GM12878 (cell line): ENCODE data around the gene IRF7. TPM values are rescaled to one million over a fixed set of nuclear protein-coding genes. Genes with fewer than 3 reads are reported as not detected.

ENCODE experiments used
- ATAC-seq: fragments of 200-7000 bp; cut with Tn5 transposase; 3 replicates; pipeline ENCODE4 v1.9.1; 2020; ENCODE audit warnings: mild to moderate bottlenecking, moderate library complexity
- BruUV-seq: library from RNA; stranded (reverse); fragments of 400-500 nt; replicated peaks from 2 replicates; lab custom pipeline; 2021; lab: Mats Ljungman, UMichigan
- CTCF ChIA-PET: fragments of 300-600 bp; sonication (Branson Sonifier 250); formaldehyde crosslinking; extraction: SDS; loops from one replicate; lab custom pipeline; 2021; ENCODE audit warnings: inconsistent platforms; lab: Yijun Ruan, JAX
- POLR2A ChIA-PET: fragments of 350-600 bp; formaldehyde crosslinking; extraction: SDS; loops from one replicate; lab custom pipeline; 2021; ENCODE audit warnings: inconsistent platforms; lab: Charles Lee
- RAD21 ChIA-PET: fragments of 300-600 bp; sonication (Branson Sonifier 250); formaldehyde crosslinking; loops from one replicate; lab custom pipeline; 2023; ENCODE audit warnings: antibody characterized with exemption; ENCODE audit not compliant: unreplicated experiment; lab: Charles Lee
- SMC1A ChIA-PET: fragments of 300-600 bp; sonication (Branson Sonifier 250); formaldehyde crosslinking; loops from one replicate; lab custom pipeline; 2023; ENCODE audit not compliant: unreplicated experiment, uncharacterized antibody; lab: Charles Lee
- DNase-seq: peaks from one replicate; pipeline ENCODE4 v3.0.0-alpha.2; 2011; ENCODE audit warnings: low read depth, low spot score
- FAIRE-seq: peaks from 3 replicates; lab custom pipeline; 2011; peaks lifted over from hg19 to GRCh38; lab: Jason Lieb, UNC
- H2AFZ ChIP-seq: 2 replicates; pipeline ENCODE4 v1.6.0; 2011; ENCODE audit warnings: low read depth, low read length, control low read depth; ENCODE audit not compliant: control insufficient read depth
- H3K27ac ChIP-seq: 2 replicates; pipeline ENCODE4 v1.5.1; 2011; ENCODE audit warnings: control low read depth; ENCODE audit not compliant: control insufficient read depth, insufficient read depth
- H3K27me3 ChIP-seq, 2 experiments: replicated peaks in 1 of 2; 2 replicates each; pipeline versions ENCODE4 v1.6.0 to v1.6.1; 2011; ENCODE audit warnings: low read length in 1 of 2; ENCODE audit not compliant: control insufficient read depth in 2 of 2, insufficient read depth in 2 of 2
- H3K36me3 ChIP-seq, 2 experiments: 2 replicates each; pipeline ENCODE4 v1.5.1; 2011; ENCODE audit warnings: low read length in 1 of 2; ENCODE audit not compliant: control insufficient read depth in 2 of 2, insufficient read depth in 2 of 2
- H3K4me1 ChIP-seq: 2 replicates; pipeline ENCODE4 v1.6.1; 2011; ENCODE audit warnings: mild to moderate bottlenecking, low read length, moderate library complexity, mixed read lengths; ENCODE audit not compliant: control insufficient read depth, insufficient read depth
- H3K4me2 ChIP-seq: 2 replicates; pipeline ENCODE4 v1.6.0; 2011; ENCODE audit warnings: control low read depth; ENCODE audit not compliant: control insufficient read depth, insufficient read depth
- H3K4me3 ChIP-seq: fragments of 200-600 bp; sonication (generic); 2 replicates; pipeline ENCODE4 v1.5.1; 2016
- H3K79me2 ChIP-seq: 2 replicates; pipeline ENCODE4 v1.6.0; 2011; ENCODE audit warnings: low read length; ENCODE audit not compliant: control insufficient read depth, insufficient read depth
- H3K9ac ChIP-seq: 2 replicates; pipeline ENCODE4 v1.8.0; 2011; ENCODE audit warnings: low read length, control low read depth, mixed read lengths; ENCODE audit not compliant: control insufficient read depth, insufficient read depth
- H3K9me3 ChIP-seq: replicated peaks from 3 replicates; pipeline ENCODE4 v1.5.1; 2011; ENCODE audit warnings: mild to moderate bottlenecking, low read length; ENCODE audit not compliant: control insufficient read depth, insufficient read depth
- H4K20me1 ChIP-seq: 2 replicates; pipeline ENCODE4 v1.6.0; 2011; ENCODE audit not compliant: control insufficient read depth, insufficient read depth
- ASH2L ChIP-seq: fragments of 300-600, 200-600 bp; sonication (generic); IDR thresholded peaks from 2 replicates; pipeline ENCODE4 v1.6.1; 2017; ENCODE audit warnings: low read depth, mild to moderate bottlenecking, borderline replicate concordance
- CREM ChIP-seq: IDR thresholded peaks from 2 replicates; pipeline ENCODE4 v1.6.1; 2014; ENCODE audit warnings: antibody characterized with exemption, low read depth
- EGR1 ChIP-seq, 2 experiments: IDR thresholded peaks; 1 replicate in 1 of 2; 2 replicates in 1 of 2; pipeline ENCODE4 v1.6.1; 2011 to 2012; ENCODE audit warnings: low read depth in 2 of 2, low read length in 2 of 2, borderline replicate concordance in 1 of 2, mild to moderate bottlenecking in 1 of 2, moderate library complexity in 1 of 2
- FOXM1 ChIP-seq: IDR thresholded peaks from 2 replicates; pipeline ENCODE4 v1.6.1; 2012; ENCODE audit warnings: low read depth, mild to moderate bottlenecking, inconsistent platforms, low read length, moderate library complexity
- IRF4 ChIP-seq: IDR thresholded peaks from 2 replicates; pipeline ENCODE4 v1.6.1; 2011; ENCODE audit warnings: low read depth, low read length
- JUNB ChIP-seq: IDR thresholded peaks from 2 replicates; pipeline ENCODE4 v1.6.1; 2016; ENCODE audit warnings: antibody characterized with exemption, mild to moderate bottlenecking
- JUND ChIP-seq: IDR thresholded peaks from 2 replicates; pipeline ENCODE4 v1.6.1; 2012; ENCODE audit warnings: low read depth, mild to moderate bottlenecking, low read length, improper control_type of control experiment, moderate library complexity
- LARP7 ChIP-seq: fragments of 450-650 bp; IDR thresholded peaks from 2 replicates; pipeline ENCODE4 v1.6.1; 2017; ENCODE audit warnings: mild to moderate bottlenecking
- MEF2B ChIP-seq: fragments of 450-650 bp; IDR thresholded peaks from 2 replicates; pipeline ENCODE4 v1.6.1; 2018; ENCODE audit warnings: mild to moderate bottlenecking, moderate library complexity; ENCODE audit not compliant: partially characterized antibody, poor library complexity, severe bottlenecking
- NFXL1 ChIP-seq: fragments of 450-650 bp; IDR thresholded peaks from 2 replicates; pipeline ENCODE4 v1.6.1; 2017; ENCODE audit warnings: antibody characterized with exemption, mild to moderate bottlenecking, borderline replicate concordance
- NFYB ChIP-seq: IDR thresholded peaks from 2 replicates; pipeline ENCODE4 v1.6.1; 2011; ENCODE audit warnings: low read depth, mild to moderate bottlenecking, low read length, improper control_type of control experiment, moderate library complexity; ENCODE audit not compliant: insufficient read depth
- NR2C1 ChIP-seq: fragments of 450-650 bp; IDR thresholded peaks from 2 replicates; pipeline ENCODE4 v1.6.1; 2017; ENCODE audit warnings: antibody characterized with exemption, mild to moderate bottlenecking, moderate library complexity
- NRF1 ChIP-seq: conservative IDR thresholded peaks from 2 replicates; pipeline ENCODE4 v1.6.1; 2011; ENCODE audit warnings: mild to moderate bottlenecking, low read depth, low read length, improper control_type of control experiment
- PAX8 ChIP-seq: fragments of 450-650 bp; IDR thresholded peaks from 2 replicates; pipeline ENCODE4 v1.6.1; 2017; ENCODE audit warnings: mild to moderate bottlenecking, moderate library complexity
- POLR2A ChIP-seq: IDR thresholded peaks from 2 replicates; pipeline ENCODE4 v1.6.1; 2011; ENCODE audit warnings: low read depth, mild to moderate bottlenecking, low read length
- RAD21 ChIP-seq: IDR thresholded peaks from 2 replicates; pipeline ENCODE4 v1.6.1; 2011; ENCODE audit warnings: mild to moderate bottlenecking, low read depth, low read length, moderate library complexity; ENCODE audit not compliant: insufficient read depth
- RBBP5 ChIP-seq: fragments of 200-600 bp; sonication (generic); conservative IDR thresholded peaks from 2 replicates; pipeline ENCODE4 v1.6.1; 2016
- SPI1 ChIP-seq: IDR thresholded peaks from 2 replicates; pipeline ENCODE4 v1.6.1; 2011; ENCODE audit warnings: low read depth, mild to moderate bottlenecking, low read length, moderate library complexity, borderline replicate concordance; ENCODE audit not compliant: insufficient read depth
- SREBF1 ChIP-seq: IDR thresholded peaks from 2 replicates; pipeline ENCODE4 v1.6.1; 2012; ENCODE audit warnings: mild to moderate bottlenecking, low read length
- SUPT20H ChIP-seq: IDR thresholded peaks from 2 replicates; pipeline ENCODE4 v1.6.1; 2011; ENCODE audit warnings: low read depth, mild to moderate bottlenecking, low read length, moderate library complexity, borderline replicate concordance; ENCODE audit not compliant: control insufficient read depth
- TBL1XR1 ChIP-seq: IDR thresholded peaks from 2 replicates; pipeline ENCODE4 v1.6.1; 2012; ENCODE audit warnings: low read depth, low read length, improper control_type of control experiment
- TCF12 ChIP-seq: IDR thresholded peaks from 2 replicates; pipeline ENCODE4 v1.6.1; 2011; ENCODE audit warnings: low read depth, mild to moderate bottlenecking, low read length
- ZNF24 ChIP-seq: fragments of 450-650 bp; IDR thresholded peaks from 2 replicates; pipeline ENCODE4 v1.6.1; 2017; ENCODE audit warnings: antibody characterized with exemption, mild to moderate bottlenecking
- ZNF622 ChIP-seq: fragments of 450-650 bp; IDR thresholded peaks from 2 replicates; pipeline ENCODE4 v1.6.1; 2017; ENCODE audit warnings: mild to moderate bottlenecking, inconsistent platforms
- ZZZ3 ChIP-seq: IDR thresholded peaks from 2 replicates; pipeline ENCODE4 v1.6.1; 2011; ENCODE audit warnings: low read depth; ENCODE audit not compliant: control insufficient read depth, insufficient read length
- WGBS: methylation state at CpG from one replicate; pipeline ENCODE4 v1.1.6; 2016; ENCODE audit warnings: low lambda C conversion rate; ENCODE audit not compliant: insufficient replicate concordance, insufficient coverage; ENCODE audit errors: missing lambda C conversion rate; 5-methylcytosine and 5-hydroxymethylcytosine counted together
- in situ Hi-C: fragments of 300-500 bp; cut with MboI; formaldehyde crosslinking; loops from 9 replicates; pipeline ENCODE4 v1.14.3; 2018; ENCODE audit warnings: mixed read lengths
- intact Hi-C: fragments of 100-400 bp; cut with micrococcal nuclease; formaldehyde crosslinking; loops from one replicate; pipeline ENCODE4 v1.14.2; 2022; ENCODE audit not compliant: unreplicated experiment
- polyA plus RNA-seq, 11 experiments: library from polyadenylated mRNA; depleted of rRNA in 4 of 11; unstranded in 6 of 11; stranded (reverse) in 5 of 11; fragments of >200 nt; fragmentation: Nextera tagmentation in 4 of 11; fragmentation: Illumina TruSeq in 1 of 11; extraction: Ambion mirVana in 4 of 11; extraction: Trizol in 1 of 11; gene quantifications; 1 replicate in 1 of 11; 2 replicates in 10 of 11; pipeline versions ENCODE4 v1.2.1 to v1.2.3, GENCODE V29; 2011 to 2016; ENCODE audit warnings: inconsistent platforms in 2 of 11, missing spikeins in 2 of 11, low read depth in 1 of 11
- total RNA-seq, 4 experiments: library from RNA; depleted of rRNA in 3 of 4; stranded (reverse); fragments of >200 nt in 3 of 4; fragmentation: Illumina TruSeq in 1 of 4; extraction: Trizol in 1 of 4; gene quantifications; 2 replicates each; pipeline versions ENCODE4 v1.2.1 to v1.2.3, GENCODE V29; 2013 to 2021

The IRF7 gene
- total and polyA plus RNA-seq, 10 of the 15 experiments (the other 5 are each of a cell fraction or from before 2014, with no cell fraction given), result 4.4 to 141 (median 67.6) TPM

GRCh38 chr11:575996-576768, 39.6 kb downstream of the IRF7 start, which contains the start of gene PHRF1 (continued):
- peak; percentile 35 to 74 for TF ChIP-seq EGR1 (IDR thresholded peaks at IDR 0.05; ENCODE audit: borderline replicate concordance in 1 of 2, low read depth in 2 of 2, low read length in 2 of 2)
- peak; percentile 98 for TF ChIP-seq NR2C1
- peak; percentile 80; the same call in 1 of the 2 replicates for TF ChIP-seq ASH2L

- ChIA-PET RAD21 (interaction anchor here (0.7 to 1.5 kb wide), 7 partner anchors 19 to 150 kb away, joined by 3 to 6 read pairs (median 5); partner anchors contain the start of genes DEAF1, HRAS and TMEM80), CTCF (interaction anchor here (0.7 to 1.5 kb wide), 4 partner anchors 40 to 149 kb away, joined by 3 to 6 read pairs (median 4); partner anchors contain the start of gene HRAS), SMC1A (interaction anchor here (0.7 to 0.9 kb wide), 3 partner anchors 38 to 120 kb away, joined by 3 read pairs; partner anchors contain the start of genes HRAS and TMEM80), POLR2A (interaction anchor here (0.6 to 1.2 kb wide), 12 partner anchors 10 to 235 kb away, joined by 3 to 15 read pairs (median 4); partner anchors contain the start of genes DEAF1, HRAS, IRF7 and LRRC56)
- Histone ChIP-seq H3K4me3 (peak overlapping the region; percentile 77), H3K9ac (peak overlapping the region; percentile 47), H3K9me3 (no peaks in the 10 kb centered on the region), H3K4me2 (peak overlapping the region; percentile 97), H3K27ac (no peak overlapping the region), H3K36me3 (peaks cover 0 to 2% of the 10 kb centered on the region in 2 experiments), H3K27me3 (peaks cover 0 to 3% of the 10 kb centered on the region in 2 experiments; a peak in 2 of 4 replicates), H2AFZ (peak overlapping the region; percentile 90), H3K79me2 (peaks cover 41% of the 10 kb centered on the region), H3K4me1 (peaks cover 16% of the 10 kb centered on the region), H4K20me1 (peaks cover 25% of the 10 kb centered on the region)
- intact Hi-C loops, result no loop called here
- FAIRE-seq (no peak), DNase-seq (no peak), ATAC-seq (peak; percentile 41)
- BruUV-seq, result no TSS peak
- in situ Hi-C loops, result no loop called here
- WGBS, result 6% methylated on average over 65 of the region's 81 CpGs
- TF ChIP-seq MEF2B (no peak), ZNF622 (no peak), CREM (no peak), LARP7 (peak; percentile 84), TCF12 (no peak), NRF1 (no peak), ZNF24 (no peak), ZZZ3 (no peak), RAD21 (no peak), POLR2A (no peak), IRF4 (no peak), FOXM1 (no peak), SPI1 (no peak), SUPT20H (no peak), SREBF1 (no peak), PAX8 (no peak), NFXL1 (peak; percentile 54; the same call in 1 of the 2 replicates), RBBP5 (no peak), TBL1XR1 (no peak), JUND (no peak), JUNB (no peak), NFYB (no peak)
Measured at GRCh38 chr11:575313-575995, 40.3 kb downstream of the IRF7 start.
